KG1 (cell line): ENCODE results near the gene MAGEA9B.
"Not testable (repeated sequence)": the region's sequence is repeated elsewhere in the genome, so short reads cannot be mapped to it uniquely, and the experiment has no call there.

Source experiments
- DNase-seq: peaks from one replicate; lab custom pipeline; 2025; lab: John Stamatoyannopoulos, UW

Gene MAGEA9B

GRCh38 chrX:149570668-149571067 lies 16.6 kb downstream of the MAGEA9B start:
- DNase-seq: no peak

GRCh38 chrX:149569770-149570169 lies 17.5 kb downstream of the MAGEA9B start:
- no peak for DNase-seq

GRCh38 chrX:149568701-149569296 lies 18.5 kb downstream of the MAGEA9B start:
- no peak for DNase-seq

- no peak for DNase-seq
Measured at GRCh38 chrX:149567621-149568417, 19.4 kb downstream of the MAGEA9B start.

- DNase-seq: no peak
Measured at GRCh38 chrX:149563359-149563758, 23.9 kb downstream of the MAGEA9B start.

- not testable (repeated sequence) for DNase-seq
Measured at GRCh38 chrX:149555251-149555650, 32.0 kb downstream of the MAGEA9B start.

- DNase-seq: not testable (repeated sequence)
Measured at GRCh38 chrX:149551939-149552248, 35.4 kb downstream of the MAGEA9B start.

- DNase-seq: not testable (repeated sequence)
Measured at GRCh38 chrX:149551245-149551938, 35.9 kb downstream of the MAGEA9B start.

GRCh38 chrX:149550454-149550853 lies 36.8 kb downstream of the MAGEA9B start:
- not testable (repeated sequence) for DNase-seq

- not testable (repeated sequence) for DNase-seq
Measured at GRCh38 chrX:149549701-149550100, 37.6 kb downstream of the MAGEA9B start, which contains the start of gene HSFX3. HSFX3 (minus strand) TSS chrX:149549924; CDS start chrX:149549852, 72 bp downstream.

- DNase-seq: not testable (repeated sequence)
Measured at GRCh38 chrX:149547782-149548181, 39.5 kb downstream of the MAGEA9B start.

- not testable (repeated sequence) for DNase-seq
Measured at GRCh38 chrX:149546962-149547361, 40.3 kb downstream of the MAGEA9B start.

- not testable (repeated sequence) for DNase-seq
Measured at GRCh38 chrX:149545545-149546543, 41.4 kb downstream of the MAGEA9B start.

GRCh38 chrX:149541521-149542047 lies 45.7 kb downstream of the MAGEA9B start:
- DNase-seq: no peak

- DNase-seq: peak; percentile 74
Measured at GRCh38 chrX:149540621-149541520, 46.4 kb downstream of the MAGEA9B start, which contains the start of gene EOLA1. EOLA1 (plus strand) TSS chrX:149541012; CDS start chrX:149545631, 4,619 bp downstream.

- DNase-seq: peak; percentile 74
Measured at GRCh38 chrX:149540131-149540620, 47.1 kb downstream of the MAGEA9B start.

- peak; percentile 34 for DNase-seq
Measured at GRCh38 chrX:149539283-149540130, 47.8 kb downstream of the MAGEA9B start.

GRCh38 chrX:149537474-149537873 lies 49.8 kb downstream of the MAGEA9B start:
- not testable (repeated sequence) for DNase-seq
